ENCODE results near the gene ACVRL1. TPM values are rescaled to one million over a fixed set of nuclear protein-coding genes. Genes with fewer than 3 reads are reported as not detected.
A peak's percentile ranks its signal among the peaks of the same experiment; 100 is the strongest.

The ACVRL1 gene
- total and polyA plus RNA-seq, 9 of the 15 experiments (the other 6 are each of a cell fraction or from before 2014, with no cell fraction given), result 0.07 to 1.4 (median 0.30) TPM

- no peak for TF ChIP-seq CREB1 (IDR thresholded peaks at IDR 0.05)
- no peak for TF ChIP-seq CREB1 (CRISPR knock-in tag; IDR thresholded peaks at IDR 0.05)
- no peak for TF ChIP-seq ZFP36 (IDR thresholded peaks at IDR 0.05; ENCODE audit: low read depth, low read length, partially characterized antibody)
- no peak for TF ChIP-seq RBM34 (IDR thresholded peaks at IDR 0.05; ENCODE audit: borderline replicate concordance, insufficient read depth, low read length)
- TF ChIP-seq ZNF184 (CRISPR knock-in tag; IDR thresholded peaks at IDR 0.05), result no peak
- TF ChIP-seq HDAC1 (IDR thresholded peaks at IDR 0.05), result 0 out of 4 replicates have a peak, but pooled peaks of 1 of the 2 experiments have one; percentile 8
- no peak for TF ChIP-seq SMAD4 (CRISPR knock-in tag; conservative IDR thresholded peaks at IDR 0.05)
- TF ChIP-seq SAP30 (IDR thresholded peaks at IDR 0.05; ENCODE audit: borderline replicate concordance, insufficient read depth, low read depth, low read length, poor library complexity, severe bottlenecking), result no peak
- TF ChIP-seq, protein P1, sequence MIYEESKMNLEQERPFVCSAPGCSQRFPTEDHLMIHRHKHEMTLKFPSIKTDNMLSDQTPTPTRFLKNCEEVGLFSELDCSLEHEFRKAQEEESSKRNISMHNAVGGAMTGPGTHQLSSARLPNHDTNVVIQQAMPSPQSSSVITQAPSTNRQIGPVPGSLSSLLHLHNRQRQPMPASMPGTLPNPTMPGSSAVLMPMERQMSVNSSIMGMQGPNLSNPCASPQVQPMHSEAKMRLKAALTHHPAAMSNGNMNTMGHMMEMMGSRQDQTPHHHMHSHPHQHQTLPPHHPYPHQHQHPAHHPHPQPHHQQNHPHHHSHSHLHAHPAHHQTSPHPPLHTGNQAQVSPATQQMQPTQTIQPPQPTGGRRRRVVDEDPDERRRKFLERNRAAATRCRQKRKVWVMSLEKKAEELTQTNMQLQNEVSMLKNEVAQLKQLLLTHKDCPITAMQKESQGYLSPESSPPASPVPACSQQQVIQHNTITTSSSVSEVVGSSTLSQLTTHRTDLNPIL (CRISPR knock-in tag; IDR thresholded peaks at IDR 0.05), result no peak
- TF ChIP-seq L3MBTL2 (IDR thresholded peaks at IDR 0.05), result peak; percentile 26; the same call in 1 of the 2 replicates
- TF ChIP-seq ZKSCAN3 (CRISPR knock-in tag; IDR thresholded peaks at IDR 0.05), result no peak
- peak in 1 of 2 experiments; percentile 19; a peak in 1 of 4 replicates for TF ChIP-seq NRF1 (conservative IDR thresholded peaks at IDR 0.05 in 1 of 2, IDR thresholded peaks at IDR 0.05 in 1 of 2)
- no peak for TF ChIP-seq BRF1 (IDR thresholded peaks at IDR 0.05; ENCODE audit: borderline replicate concordance, extremely low read depth, insufficient read length)
- TF ChIP-seq ZNF507 (tag; conservative IDR thresholded peaks at IDR 0.05), result no peak
- no peak for TF ChIP-seq ZNF121 (CRISPR knock-in tag; conservative IDR thresholded peaks at IDR 0.05)
- TF ChIP-seq ZNF511 (CRISPR knock-in tag; IDR thresholded peaks at IDR 0.05), result no peak
- no peak for TF ChIP-seq MTA1 (IDR thresholded peaks at IDR 0.05; ENCODE audit: borderline replicate concordance)
- TF ChIP-seq VEZF1 (CRISPR knock-in tag; IDR thresholded peaks at IDR 0.05), result peak; percentile 73
- TF ChIP-seq PTTG1 (tag; IDR thresholded peaks at IDR 0.05; ENCODE audit: low read depth), result no peak
- no peak for TF ChIP-seq DMBX1 (CRISPR knock-in tag; IDR thresholded peaks at IDR 0.05; ENCODE audit: borderline replicate concordance)
- TF ChIP-seq CBFA2T3 (IDR thresholded peaks at IDR 0.05), result peak; percentile 19; the same call in 1 of the 2 replicates
- TF ChIP-seq ZNF133 (CRISPR knock-in tag; IDR thresholded peaks at IDR 0.05), result no peak
- no peak for TF ChIP-seq ZNF282 (CRISPR knock-in tag; IDR thresholded peaks at IDR 0.05)
- no peak for TF ChIP-seq HNRNPUL1 (IDR thresholded peaks at IDR 0.05; ENCODE audit: low read length)
- no peak for TF ChIP-seq ZBTB8A (IDR thresholded peaks at IDR 0.05; ENCODE audit: partially characterized antibody)
Observed at GRCh38 chr12:51868821-51869495, 38.3 kb upstream of the ACVRL1 start (continued).
